ENCODE measurements around the gene APLNR. TPM values are rescaled to one million over a fixed set of nuclear protein-coding genes. Genes with fewer than 3 reads are reported as not detected.

The APLNR gene
- total and polyA plus RNA-seq, 2 of the 8 experiments (the other 6 are each of a cell fraction or from before 2014, with no cell fraction given) = 0.80 TPM; not detected in 1

GRCh38 chr11:57213342-57214097, 23.5 kb downstream of the APLNR start (continued):
- TF ChIP-seq YY1 (IDR thresholded peaks at IDR 0.05; ENCODE audit: low read depth, low read length) (no peak), MAX (IDR thresholded peaks at IDR 0.05) (no peak), GTF2F1 (IDR thresholded peaks at IDR 0.05; ENCODE audit: borderline replicate concordance, low read depth, low read length) (no peak), ASH2L (IDR thresholded peaks at IDR 0.05; ENCODE audit: low read length) (peak; percentile 87), POLR2A (IDR thresholded peaks at IDR 0.05; ENCODE audit: control extremely low read depth in 1 of 2, low read depth in 2 of 2, low read length in 2 of 2) (no peak), POU5F1 (IDR thresholded peaks at IDR 0.05; ENCODE audit: low read depth, low read length) (no peak), CBX5 (IDR thresholded peaks at IDR 0.05; ENCODE audit: low read depth, low read length) (no peak), SP4 (IDR thresholded peaks at IDR 0.05; ENCODE audit: low read length) (no peak), ATF2 (IDR thresholded peaks at IDR 0.05; ENCODE audit: low read length) (no peak), SIX5 (IDR thresholded peaks at IDR 0.05; ENCODE audit: low read depth, low read length) (no peak), SP1 (IDR thresholded peaks at IDR 0.05; ENCODE audit: low read depth, low read length) (peak; percentile 40; the same call in 1 of the 2 replicates), USF2 (IDR thresholded peaks at IDR 0.05; ENCODE audit: low read length) (no peak), FOSL1 (IDR thresholded peaks at IDR 0.05; ENCODE audit: insufficient read depth, low read depth, low read length) (no peak), CBX8 (IDR thresholded peaks at IDR 0.05; ENCODE audit: borderline replicate concordance, low read depth, low read length) (no peak), BACH1 (IDR thresholded peaks at IDR 0.05; ENCODE audit: low read length) (no peak), TAF7 (optimal IDR thresholded peaks at IDR 0.05; ENCODE audit: borderline replicate concordance, low read depth, low read length) (no peak), RAD21 (IDR thresholded peaks at IDR 0.05 in 1 of 2, conservative IDR thresholded peaks at IDR 0.05 in 1 of 2; ENCODE audit: low read depth in 2 of 2, low read length in 2 of 2) (no peak), SIN3A (conservative IDR thresholded peaks at IDR 0.05 in 1 of 2, IDR thresholded peaks at IDR 0.05 in 1 of 2; ENCODE audit: low read depth in 1 of 2, low read length in 2 of 2) (no peak), SRF (IDR thresholded peaks at IDR 0.05; ENCODE audit: low read depth, low read length) (no peak), RNF2 (IDR thresholded peaks at IDR 0.05; ENCODE audit: borderline replicate concordance, low read depth, low read length, missing control alignments, poor library complexity, severe bottlenecking) (no peak), SUZ12 (IDR thresholded peaks at IDR 0.05; ENCODE audit: low read length) (no peak)
